ENCODE measurements around the gene PMP22. TPM values are rescaled to one million over a fixed set of nuclear protein-coding genes. Genes with fewer than 3 reads are reported as not detected.

The PMP22 gene
- total RNA-seq, 1 donor: 38.0 TPM

- no peak overlapping the region for H3K4me3 ChIP-seq (ENCODE audit: low read depth, low read length)
- DNase-seq (ENCODE audit: low read depth): no peak
- no peak for TF ChIP-seq CTCF (IDR thresholded peaks at IDR 0.05; ENCODE audit: insufficient read depth, low read depth, low read length)
Observed at GRCh38 chr17:15264542-15264941, 584 bp downstream of the PMP22 start.

- TF ChIP-seq CTCF (IDR thresholded peaks at IDR 0.05; ENCODE audit: insufficient read depth, low read depth, low read length): no peak
- no peak for DNase-seq (ENCODE audit: low read depth)
- H3K4me3 ChIP-seq (ENCODE audit: low read depth, low read length): no peak overlapping the region
Observed at GRCh38 chr17:15263680-15264079, 1.4 kb downstream of the PMP22 start.

GRCh38 chr17:15263206-15263579 is 1.9 kb downstream of the PMP22 start:
- H3K4me3 ChIP-seq (ENCODE audit: low read depth, low read length): peak overlapping the region; percentile 71
- TF ChIP-seq CTCF (IDR thresholded peaks at IDR 0.05; ENCODE audit: insufficient read depth, low read depth, low read length): no peak
- DNase-seq (ENCODE audit: low read depth): peak; percentile 73

GRCh38 chr17:15262291-15263205 is 2.6 kb downstream of the PMP22 start:
- H3K4me3 ChIP-seq (ENCODE audit: low read depth, low read length): peak overlapping the region; percentile 71
- TF ChIP-seq CTCF (IDR thresholded peaks at IDR 0.05; ENCODE audit: insufficient read depth, low read depth, low read length): peak; percentile 23
- peak; percentile 86 for DNase-seq (ENCODE audit: low read depth)

- peak; percentile 40 for DNase-seq (ENCODE audit: low read depth)
- peak overlapping the region; percentile 71 for H3K4me3 ChIP-seq (ENCODE audit: low read depth, low read length)
- TF ChIP-seq CTCF (IDR thresholded peaks at IDR 0.05; ENCODE audit: insufficient read depth, low read depth, low read length): no peak
Observed at GRCh38 chr17:15261802-15262290, 3.3 kb downstream of the PMP22 start.

GRCh38 chr17:15261258-15261801 is 3.8 kb downstream of the PMP22 start:
- H3K4me3 ChIP-seq (ENCODE audit: low read depth, low read length): peak overlapping the region; percentile 71
- TF ChIP-seq CTCF (IDR thresholded peaks at IDR 0.05; ENCODE audit: insufficient read depth, low read depth, low read length): peak; percentile 31
- peak; percentile 59 for DNase-seq (ENCODE audit: low read depth)

All from fibroblast of villous mesenchyme (primary cell).